Medulla oblongata (tissue), 1 donor: Measurements from ENCODE around the gene MMP21.

Experiments used
- DNase-seq: peaks from one replicate; pipeline ENCODE4 v3.0.0-alpha.2; 2015; ENCODE audit errors: extremely low spot score

The MMP21 gene

DNA sequence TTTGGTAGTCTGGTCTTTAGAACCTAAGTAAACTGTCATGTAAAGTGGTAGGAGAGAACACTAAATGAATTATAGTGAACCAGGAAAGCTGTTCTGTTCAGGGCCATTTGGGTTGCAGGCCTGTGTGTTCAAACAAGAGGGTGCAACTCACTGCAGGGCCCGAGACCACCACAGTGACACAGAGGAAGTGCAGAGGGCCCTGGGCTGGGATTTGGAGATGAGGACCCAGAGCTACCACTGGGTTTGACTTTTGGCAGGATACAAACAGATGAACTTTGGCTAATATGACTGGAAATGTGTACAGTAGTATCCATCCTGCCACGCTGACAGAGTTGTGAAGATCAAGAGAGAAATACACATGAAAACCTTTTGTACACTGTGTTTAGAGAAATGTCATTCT is 9.8 kb downstream of the MMP21 start:
- DNase-seq = no peak

DNA sequence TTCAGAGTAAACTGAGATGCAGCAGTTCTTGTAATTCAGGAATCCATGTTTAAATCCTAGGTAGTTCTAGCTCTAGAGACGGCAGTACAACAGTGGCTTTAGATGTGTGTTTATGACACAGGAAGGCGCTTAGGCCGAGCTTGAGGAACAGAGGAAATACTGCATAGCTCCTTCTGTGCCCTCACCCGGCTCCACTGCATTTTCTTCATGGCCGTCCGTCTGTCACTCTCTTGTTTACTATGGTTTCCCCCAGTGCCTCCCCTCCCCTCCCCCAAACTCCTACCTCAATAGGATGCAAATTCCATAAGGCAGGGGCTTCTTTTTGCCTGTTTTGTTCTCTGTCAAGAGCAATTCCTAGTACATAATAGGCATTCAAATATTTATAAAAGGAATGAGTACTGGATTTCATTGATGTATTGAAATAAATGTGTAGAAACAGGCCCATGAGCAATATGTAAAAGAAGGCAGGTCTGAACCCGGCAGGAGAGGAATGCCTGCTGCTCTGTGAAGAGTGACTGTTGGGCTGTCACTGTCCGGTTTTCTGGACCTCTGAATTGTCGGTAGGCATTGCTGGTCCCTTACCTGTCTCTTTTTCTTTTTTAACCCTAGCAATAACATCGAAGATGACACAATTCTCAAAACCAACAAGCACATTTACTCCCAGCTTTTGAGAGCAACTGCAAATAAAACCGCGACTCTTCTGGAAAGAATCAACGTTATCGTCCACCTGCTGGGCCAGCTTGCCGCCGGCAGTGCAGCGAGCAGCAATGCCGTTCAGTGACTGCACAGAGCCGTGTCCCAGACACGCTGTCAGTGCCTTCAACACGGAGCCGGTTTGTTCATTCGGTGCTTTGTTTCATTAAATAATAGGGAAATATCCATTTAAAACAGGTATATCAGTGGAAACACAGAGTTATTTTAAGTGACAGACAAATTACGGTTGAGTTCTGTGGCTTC is 12.7 kb downstream of the MMP21 start:
- DNase-seq = no peak

DNA sequence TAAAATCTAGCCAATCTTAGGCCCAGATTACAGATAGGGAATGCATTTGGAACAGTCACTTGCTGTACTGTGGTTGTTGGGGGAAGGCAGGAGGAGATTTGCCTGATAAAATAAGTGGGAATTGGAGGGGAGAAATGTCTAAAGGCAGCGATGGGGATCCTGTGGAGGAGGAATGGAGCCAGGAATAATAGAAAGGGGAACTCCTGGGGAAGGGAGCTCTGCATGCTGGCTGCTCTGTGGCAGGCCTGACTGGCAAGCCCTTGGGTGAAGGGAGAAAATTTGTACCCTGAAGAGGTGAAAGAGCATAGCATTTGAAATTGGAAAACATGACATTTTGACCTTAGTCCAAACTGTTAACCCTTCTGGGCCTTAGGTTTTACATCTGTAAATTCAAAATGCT is 13.7 kb downstream of the MMP21 start:
- DNase-seq = no peak

DNA sequence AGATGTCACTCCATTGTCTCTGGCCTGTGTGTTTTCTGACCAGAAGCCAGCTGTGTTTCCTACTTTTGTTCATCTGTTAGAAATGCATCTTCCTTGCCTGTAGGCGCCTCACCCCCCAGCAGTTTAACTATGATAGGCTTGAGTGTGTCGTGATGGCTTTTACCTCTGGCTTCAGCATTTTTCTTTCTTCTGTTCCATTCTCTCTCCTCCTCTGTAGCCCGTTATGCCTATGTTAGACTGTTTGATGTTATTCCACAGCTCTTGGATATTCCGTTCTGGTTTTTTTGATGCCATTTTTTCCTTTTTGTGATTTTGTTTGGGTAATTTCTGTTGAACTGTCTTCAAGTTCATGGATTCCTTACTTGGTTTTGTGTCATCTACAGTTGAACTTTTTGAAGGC is 17.9 kb downstream of the MMP21 start:
- no peak for DNase-seq

DNA sequence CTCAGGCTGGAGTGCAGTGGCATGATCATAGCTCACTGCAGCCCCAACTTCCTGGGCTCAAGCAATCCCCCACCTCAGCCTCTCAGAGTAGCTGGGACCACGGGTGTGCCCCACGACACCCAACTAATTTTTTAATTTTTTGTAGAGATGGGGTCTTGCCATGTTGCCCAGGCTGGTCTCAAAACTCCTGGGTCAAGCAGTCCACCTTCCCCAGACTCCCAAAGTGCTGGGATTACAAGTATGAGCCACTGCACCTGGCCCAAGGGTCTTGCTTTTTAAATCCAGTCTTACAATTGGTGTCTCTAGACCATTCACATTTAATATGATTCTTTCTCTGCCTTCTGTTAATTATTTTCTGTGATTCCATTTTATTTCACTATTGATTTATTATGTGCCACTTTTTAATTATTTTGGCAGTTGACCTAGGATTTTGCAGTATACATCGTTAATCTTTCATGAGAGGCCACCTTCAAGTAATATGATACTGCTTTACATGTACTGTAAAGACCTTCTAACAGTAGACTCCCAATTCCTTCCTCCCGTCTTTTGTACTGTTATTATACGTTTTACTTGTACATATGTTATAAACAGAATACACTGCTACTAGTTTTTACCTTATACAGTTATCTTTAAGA is 18.7 kb downstream of the MMP21 start:
- no peak for DNase-seq

DNA sequence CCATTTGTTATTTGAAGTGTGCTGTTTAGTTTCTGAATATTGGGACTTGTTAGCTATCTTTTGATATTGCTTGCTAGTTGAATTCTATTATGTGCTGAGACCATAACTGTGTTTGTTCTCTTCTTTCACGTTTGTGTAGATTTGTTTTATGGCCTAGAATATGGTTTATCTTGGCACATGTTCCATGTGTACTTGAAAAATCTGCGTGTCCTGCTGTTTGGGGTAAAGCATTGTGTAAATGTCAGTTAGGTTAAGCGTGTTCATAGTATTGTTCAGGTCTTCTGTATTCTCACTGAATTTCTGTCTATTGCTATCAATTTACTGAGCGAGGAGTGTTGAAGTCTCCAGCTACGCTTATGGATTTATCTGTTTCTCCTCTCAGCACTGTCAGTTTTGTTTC is 19.4 kb downstream of the MMP21 start:
- no peak for DNase-seq

DNA sequence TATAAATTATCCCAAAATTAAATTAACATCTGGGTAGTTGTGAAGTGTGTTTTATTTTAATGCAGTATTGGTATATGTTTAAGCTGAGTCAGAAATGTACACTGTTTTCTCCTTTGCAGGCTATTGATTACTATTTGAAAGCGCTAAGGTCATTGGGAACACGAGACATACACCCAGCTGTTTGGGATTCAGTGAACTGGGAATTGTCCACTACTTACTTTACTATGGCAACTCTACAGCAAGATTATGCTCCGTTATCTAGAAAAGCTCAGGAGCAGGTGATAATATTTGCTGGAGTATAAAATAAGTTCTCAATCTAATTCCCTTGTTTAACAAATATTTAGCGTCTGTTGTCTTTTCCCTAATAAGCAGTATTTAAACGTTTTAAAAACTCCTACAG is 28.2 kb downstream of the MMP21 start:
- DNase-seq = no peak

DNA sequence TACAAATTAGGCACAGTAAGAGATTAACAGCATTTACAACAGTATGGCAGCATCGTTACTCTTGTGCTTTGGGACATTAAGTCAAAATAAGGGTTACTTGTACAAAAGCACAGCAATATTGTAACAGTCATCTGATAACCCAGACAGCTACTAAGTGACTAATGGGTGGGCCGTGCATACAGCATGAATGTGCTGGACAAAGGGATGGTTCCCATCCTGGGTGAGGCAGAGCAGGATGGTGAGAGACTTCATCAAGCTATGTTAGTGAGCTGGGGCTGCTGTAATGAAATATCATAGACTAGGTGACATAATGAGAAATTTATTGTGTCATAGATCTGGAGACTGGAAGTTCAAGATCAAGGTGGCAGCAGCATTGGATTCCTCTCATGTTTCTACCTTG is 30.7 kb downstream of the MMP21 start:
- no peak for DNase-seq

DNA sequence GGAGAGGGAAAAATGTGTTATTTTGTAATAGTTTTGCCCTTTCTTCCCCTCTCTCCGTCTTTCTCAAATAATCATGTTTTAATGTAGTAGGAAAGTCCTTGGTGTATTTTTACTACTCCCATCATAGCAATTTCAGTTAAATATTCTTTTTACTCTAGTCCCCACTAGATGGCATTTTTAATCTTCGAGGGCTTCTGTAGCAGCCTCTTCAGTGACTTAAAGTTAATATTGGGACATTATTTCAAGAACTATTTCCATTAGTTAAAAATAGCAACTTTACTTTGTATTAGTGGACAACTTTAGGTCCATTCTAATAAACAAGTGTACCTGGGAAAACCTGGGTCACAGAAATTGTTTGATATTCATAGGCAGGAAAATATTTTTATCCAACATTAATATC is 33.2 kb downstream of the MMP21 start:
- peak; percentile 7 for DNase-seq

DNA sequence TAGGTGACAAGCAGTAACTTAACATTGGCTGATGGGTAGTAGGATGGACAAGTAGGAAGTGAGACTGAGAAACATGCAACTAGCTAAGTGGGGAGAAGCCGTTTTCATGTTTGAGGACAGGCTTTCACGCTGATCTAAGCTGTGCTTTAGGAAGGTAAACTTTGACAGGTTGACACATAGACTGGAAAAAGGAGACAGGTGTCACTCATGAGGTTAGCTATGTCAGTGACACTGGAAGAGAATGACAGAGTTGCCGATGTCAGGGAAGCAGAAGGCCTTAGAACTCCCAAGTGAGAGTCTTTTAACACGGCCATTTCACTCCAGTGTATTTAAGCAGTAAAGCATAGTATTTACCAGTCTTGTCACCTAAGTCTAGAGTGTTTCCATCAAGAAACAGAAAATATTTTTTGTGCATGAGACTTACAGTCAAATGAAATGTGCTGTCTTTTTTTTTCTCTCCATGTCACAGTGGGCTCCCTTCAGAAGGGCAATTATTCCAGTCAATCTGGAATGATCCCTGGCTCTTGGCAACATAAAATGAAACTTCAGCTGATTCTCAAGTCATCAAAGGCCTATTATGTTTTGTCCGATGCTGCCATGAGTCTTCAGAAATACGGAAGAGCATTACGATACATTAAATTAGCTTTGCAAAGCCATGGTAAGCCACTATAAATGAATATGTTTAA is 35.5 kb downstream of the MMP21 start:
- DNase-seq = peak; percentile 56

DNA sequence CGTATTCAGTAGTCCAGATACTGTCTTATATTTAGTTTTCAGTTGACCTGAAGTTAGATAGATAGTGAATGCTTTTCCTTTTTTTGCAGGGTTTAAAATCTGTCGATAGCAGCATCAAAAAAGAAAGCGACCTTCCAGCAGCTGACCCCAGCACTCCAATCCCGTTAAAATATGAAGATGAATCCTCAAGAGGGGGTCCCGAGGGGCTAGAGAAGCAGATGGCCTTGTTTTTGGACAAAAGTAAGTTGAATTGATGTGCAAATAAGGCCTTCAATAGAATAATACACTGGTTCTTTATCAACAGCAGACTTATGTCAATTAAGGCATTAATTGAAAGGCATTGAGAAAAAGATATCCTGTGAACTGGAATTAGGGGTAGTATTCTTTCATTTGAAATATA is 37.4 kb downstream of the MMP21 start:
- DNase-seq = no peak

DNA sequence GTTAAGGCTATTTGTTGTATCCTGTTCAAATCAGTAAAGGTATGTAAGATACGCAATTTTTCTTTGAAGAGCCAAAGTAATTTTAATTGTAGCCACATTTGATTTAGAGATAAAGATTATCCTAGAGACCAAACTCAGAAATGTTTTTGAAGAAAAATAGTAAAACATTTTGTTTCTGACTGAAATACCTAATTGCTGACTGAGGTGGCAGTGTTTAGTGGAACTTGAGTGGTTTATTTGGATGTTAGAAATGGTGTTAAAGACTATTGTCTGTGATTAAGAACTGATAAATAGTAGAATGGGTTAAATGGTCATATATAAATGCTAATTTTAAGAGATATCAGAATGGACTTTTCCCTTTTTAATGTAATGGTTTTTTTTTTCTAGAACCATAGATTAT is 40.8 kb downstream of the MMP21 start:
- DNase-seq = no peak

DNA sequence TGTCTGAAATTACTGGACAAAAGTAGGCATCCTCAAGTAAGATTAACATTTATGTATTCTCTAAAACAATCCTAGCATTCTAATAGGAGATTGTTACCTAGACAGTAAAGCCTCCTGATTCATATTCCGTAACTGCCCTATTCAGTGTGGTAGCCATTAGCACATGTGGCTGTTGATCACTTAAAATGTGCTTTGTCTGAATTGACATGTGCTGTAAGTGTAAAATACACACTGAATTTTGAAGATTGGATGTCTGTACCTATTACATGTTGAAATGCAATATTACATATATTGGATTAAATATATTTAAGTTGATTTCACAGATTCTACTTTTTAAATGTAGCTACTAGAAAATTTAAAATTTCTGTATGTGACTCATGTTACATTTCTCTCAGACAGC is 41.5 kb downstream of the MMP21 start:
- DNase-seq = no peak

DNA sequence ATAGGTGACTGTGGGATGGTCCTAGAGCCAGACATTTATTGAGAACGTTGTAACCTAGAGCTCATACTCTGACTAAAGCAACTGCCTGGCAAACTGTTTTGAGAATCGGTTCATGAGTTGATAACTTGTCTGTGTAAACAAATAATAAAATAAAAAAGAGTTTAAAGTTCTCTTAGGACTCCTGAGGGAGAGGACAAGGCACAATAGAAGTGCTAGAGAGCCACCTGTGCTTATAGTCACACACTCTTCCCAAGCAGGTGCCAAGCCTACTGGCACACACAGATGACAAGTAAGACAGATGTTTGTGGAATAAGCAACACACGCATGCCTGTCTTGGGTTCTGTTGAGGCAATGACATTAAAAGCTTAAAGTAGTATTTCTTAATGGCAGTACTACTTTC is 48.2 kb downstream of the MMP21 start:
- no peak for DNase-seq

DNA sequence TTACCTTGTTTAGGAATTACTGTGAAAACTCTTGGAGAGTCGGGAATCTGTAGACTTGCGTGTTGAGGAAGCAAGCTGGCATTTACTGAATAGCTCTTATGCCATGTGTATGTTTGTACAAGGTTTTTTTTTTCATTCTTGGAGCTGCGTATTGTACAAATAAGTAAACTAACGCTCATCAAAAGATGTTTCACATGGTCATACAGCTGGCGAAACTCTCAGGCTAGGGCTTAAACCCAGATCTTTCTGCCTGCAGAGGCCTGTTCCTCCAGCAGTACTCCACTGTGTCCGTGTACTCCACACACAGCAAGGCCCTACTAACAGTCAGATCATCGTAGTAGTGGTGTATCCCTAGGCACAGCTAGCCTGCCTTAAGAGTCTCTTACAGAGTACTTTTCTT is 48.7 kb downstream of the MMP21 start:
- DNase-seq = no peak

DNA sequence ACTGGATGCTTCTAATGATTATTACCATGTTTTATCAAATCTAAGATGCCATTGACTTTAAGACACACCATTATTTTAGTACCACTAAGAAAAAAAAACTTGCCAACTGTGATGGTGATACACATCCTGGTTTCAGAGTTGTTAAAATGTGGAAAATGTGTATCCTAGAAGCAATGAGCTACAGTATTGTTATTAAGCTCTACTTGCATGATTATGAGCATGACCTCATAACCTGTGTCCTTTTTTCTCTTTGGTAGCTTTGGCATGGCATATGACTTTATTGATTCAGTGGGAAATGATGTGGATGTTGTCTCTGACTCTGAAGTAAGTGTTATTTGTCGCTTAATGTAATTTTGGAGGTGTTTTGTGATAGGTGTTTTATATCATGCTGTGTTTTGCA is 52.8 kb downstream of the MMP21 start:
- DNase-seq = no peak

DNA sequence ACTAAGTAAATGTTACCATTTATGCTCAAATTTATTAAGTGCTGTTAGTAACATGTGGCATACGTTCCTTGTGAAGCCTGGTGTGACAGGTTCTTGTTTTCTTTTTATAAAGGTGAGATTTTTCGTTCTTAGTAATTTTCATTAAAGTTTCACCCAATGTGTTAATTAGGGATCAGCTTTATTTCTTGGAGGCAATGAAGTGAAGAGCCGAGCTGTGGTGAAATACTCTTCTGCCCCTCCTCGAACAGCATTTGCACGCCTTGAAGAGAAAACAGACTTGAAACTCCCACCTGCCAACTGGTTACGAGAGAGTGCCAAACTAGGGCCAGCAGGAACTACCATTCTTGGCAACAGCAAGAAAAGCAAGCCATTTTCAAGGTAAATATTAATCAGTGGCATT is 54.6 kb downstream of the MMP21 start:
- DNase-seq = no peak

DNA sequence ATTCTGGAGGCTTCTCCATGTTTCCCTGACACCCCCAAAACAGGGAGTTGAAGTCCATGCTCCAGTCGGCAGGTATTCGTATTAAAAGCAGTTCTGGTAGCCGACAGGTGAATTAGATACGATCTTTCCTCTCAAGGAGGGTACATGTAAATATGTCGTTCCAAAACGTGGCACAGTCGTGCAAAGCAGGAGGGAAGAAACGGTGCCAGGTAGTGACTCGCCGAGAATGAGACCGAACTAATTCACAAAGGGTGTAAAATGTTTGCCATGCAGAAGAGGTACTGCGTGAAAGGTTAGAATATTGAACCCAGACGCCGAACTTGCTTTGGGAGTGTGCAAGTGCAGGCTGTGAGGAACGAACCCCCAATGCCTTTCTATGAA is 55.6 kb downstream of the MMP21 start:
- peak; percentile 22 for DNase-seq

DNA sequence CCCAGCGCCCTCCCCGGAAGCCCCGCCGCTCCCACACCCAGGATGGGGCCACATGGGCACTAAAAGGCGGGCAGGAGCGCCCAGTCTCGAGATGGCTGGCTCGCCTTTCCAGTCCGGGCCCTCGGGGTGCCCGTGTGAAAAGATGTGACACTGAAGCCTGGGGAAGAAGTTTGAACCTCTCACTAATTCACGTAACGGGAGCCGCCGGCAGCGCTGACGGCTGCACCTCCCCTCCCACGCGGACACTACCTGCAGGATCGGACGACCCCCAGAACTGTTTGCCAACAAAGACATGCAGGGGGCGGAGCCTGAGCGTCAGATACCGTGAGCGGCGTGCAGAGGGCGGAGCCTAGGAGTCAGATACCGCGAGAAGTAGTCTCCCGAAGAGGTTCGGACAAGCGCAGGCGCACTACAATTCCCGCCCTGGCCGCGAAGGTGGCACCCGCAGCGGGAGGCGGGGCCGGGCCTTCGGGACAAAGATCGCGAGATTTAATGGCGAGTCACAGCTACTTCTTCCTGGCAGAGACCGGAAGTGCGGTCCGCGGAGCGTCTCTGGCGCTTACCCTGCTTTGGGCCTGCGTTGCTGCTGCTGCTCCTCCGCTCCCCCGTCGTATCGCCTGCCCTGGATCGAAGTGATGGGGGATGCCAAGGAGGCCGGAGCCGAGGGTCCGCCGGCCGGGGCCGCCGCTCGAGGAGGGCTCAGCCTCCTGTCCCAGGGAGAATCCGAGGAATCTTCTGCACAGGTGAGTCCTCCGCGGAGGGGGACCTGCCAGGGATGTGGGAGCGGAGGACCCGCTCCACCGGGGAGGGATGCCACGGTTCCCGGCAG is 56.2 kb downstream of the MMP21 start, which contains the start of gene EDRF1:
Gene EDRF1 (plus strand): TSS at position 537 of the 829 bp plus-strand sequence. CDS start 99 bp downstream, at position 636.
- DNase-seq = peak; percentile 98
